ENCODE results near the gene ZNF3.

DNA sequence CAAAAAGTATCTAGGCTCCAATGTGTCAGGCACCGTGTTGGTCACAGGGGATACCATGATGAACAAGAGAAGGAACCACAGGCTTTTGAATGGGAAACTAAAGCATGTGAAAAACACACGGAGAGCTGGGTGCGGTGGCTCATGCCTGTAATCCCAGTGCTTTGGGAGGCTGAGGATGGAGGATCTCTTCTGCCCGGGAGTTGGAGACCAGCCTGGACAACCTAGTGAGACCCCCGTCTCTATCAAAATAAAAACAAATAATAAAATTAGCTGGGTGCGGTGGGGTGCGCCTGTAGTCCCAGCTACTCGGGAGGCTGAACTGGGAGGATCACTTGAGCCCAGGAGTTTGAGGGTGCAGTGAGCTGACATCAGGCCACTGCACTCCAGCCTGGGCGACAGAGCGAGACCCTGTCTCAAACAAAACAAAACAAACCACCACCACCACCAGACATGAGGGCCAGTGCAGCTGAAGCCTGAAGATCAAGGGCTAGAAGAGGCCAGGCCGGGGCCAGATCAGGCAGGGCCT is 6.6 kb upstream of the ZNF3 start:
- TF ChIP-seq POLR2A (IDR thresholded peaks at IDR 0.05), result no peak
- TF ChIP-seq, protein P1, sequence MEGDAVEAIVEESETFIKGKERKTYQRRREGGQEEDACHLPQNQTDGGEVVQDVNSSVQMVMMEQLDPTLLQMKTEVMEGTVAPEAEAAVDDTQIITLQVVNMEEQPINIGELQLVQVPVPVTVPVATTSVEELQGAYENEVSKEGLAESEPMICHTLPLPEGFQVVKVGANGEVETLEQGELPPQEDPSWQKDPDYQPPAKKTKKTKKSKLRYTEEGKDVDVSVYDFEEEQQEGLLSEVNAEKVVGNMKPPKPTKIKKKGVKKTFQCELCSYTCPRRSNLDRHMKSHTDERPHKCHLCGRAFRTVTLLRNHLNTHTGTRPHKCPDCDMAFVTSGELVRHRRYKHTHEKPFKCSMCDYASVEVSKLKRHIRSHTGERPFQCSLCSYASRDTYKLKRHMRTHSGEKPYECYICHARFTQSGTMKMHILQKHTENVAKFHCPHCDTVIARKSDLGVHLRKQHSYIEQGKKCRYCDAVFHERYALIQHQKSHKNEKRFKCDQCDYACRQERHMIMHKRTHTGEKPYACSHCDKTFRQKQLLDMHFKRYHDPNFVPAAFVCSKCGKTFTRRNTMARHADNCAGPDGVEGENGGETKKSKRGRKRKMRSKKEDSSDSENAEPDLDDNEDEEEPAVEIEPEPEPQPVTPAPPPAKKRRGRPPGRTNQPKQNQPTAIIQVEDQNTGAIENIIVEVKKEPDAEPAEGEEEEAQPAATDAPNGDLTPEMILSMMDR (IDR thresholded peaks at IDR 0.05), result no peak

Measured in body of pancreas (tissue), 4 donors.